ENCODE measurements around the gene WASF1. TPM values are rescaled to one million over a fixed set of nuclear protein-coding genes. Genes with fewer than 3 reads are reported as not detected.
A peak's percentile ranks its signal among the peaks of the same experiment; 100 is the strongest.

The WASF1 gene
- 14.1 and 15.8 TPM in 2 replicates for total RNA-seq
- polyA plus RNA-seq, result 23.2 and 24.6 TPM in 2 replicates

GRCh38 chr6:110179406-110180227, at the start of gene WASF1:
Gene WASF1, minus strand, starts transcription at chr6:110179670. Its CDS starts 52,069 bp downstream, at chr6:110127601.
- 2% methylated on average over 37 of the region's 62 CpGs for WGBS (ENCODE audit: low lambda C conversion rate, missing lambda C conversion rate)
- H3K4me1 ChIP-seq (ENCODE audit: insufficient read depth), result peaks cover 12% of the 10 kb centered on the region
- H3K9me3 ChIP-seq (ENCODE audit: low read depth), result no peaks in the 10 kb centered on the region
- H3K79me2 ChIP-seq, result peaks cover 81% of the 10 kb centered on the region
- H3K4me3 ChIP-seq, result peak within 1 kb of the TSS; percentile 62
- peak within 1 kb of the TSS; percentile 87 for H3K4me2 ChIP-seq
- no peaks in the 10 kb centered on the region for H3K36me3 ChIP-seq (replicated peaks; ENCODE audit: insufficient read depth, low read depth)
- peaks cover 20% of the 10 kb centered on the region for H4K20me1 ChIP-seq (ENCODE audit: insufficient read depth, poor library complexity, severe bottlenecking)
- H3K27me3 ChIP-seq, result no peaks in the 10 kb centered on the region
- H3K27ac ChIP-seq, result peak within 1 kb of the TSS; percentile 93
- TF ChIP-seq, protein P1, sequence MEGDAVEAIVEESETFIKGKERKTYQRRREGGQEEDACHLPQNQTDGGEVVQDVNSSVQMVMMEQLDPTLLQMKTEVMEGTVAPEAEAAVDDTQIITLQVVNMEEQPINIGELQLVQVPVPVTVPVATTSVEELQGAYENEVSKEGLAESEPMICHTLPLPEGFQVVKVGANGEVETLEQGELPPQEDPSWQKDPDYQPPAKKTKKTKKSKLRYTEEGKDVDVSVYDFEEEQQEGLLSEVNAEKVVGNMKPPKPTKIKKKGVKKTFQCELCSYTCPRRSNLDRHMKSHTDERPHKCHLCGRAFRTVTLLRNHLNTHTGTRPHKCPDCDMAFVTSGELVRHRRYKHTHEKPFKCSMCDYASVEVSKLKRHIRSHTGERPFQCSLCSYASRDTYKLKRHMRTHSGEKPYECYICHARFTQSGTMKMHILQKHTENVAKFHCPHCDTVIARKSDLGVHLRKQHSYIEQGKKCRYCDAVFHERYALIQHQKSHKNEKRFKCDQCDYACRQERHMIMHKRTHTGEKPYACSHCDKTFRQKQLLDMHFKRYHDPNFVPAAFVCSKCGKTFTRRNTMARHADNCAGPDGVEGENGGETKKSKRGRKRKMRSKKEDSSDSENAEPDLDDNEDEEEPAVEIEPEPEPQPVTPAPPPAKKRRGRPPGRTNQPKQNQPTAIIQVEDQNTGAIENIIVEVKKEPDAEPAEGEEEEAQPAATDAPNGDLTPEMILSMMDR (IDR thresholded peaks at IDR 0.05; ENCODE audit: poor library complexity), result no peak
- TF ChIP-seq EZH2 (IDR thresholded peaks at IDR 0.05; ENCODE audit: borderline replicate concordance), result no peak
- TF ChIP-seq EZH2phosphoT487 (IDR thresholded peaks at IDR 0.05; ENCODE audit: low read depth, severe bottlenecking, unreplicated experiment), result no peak
- peak; percentile 97 for DNase-seq (ENCODE audit: low spot score)
- H2AFZ ChIP-seq, result peak within 1 kb of the TSS; percentile 82
- no peaks in the 10 kb centered on the region for H3K9me2 ChIP-seq (replicated peaks; ENCODE audit: insufficient read depth)

GRCh38 chr6:110226261-110226660, 46.8 kb upstream of the WASF1 start:
- Histone ChIP-seq H3K9me2 (replicated peaks; ENCODE audit: insufficient read depth) (no peaks in the 10 kb centered on the region), H3K27me3 (no peaks in the 10 kb centered on the region), H4K20me1 (ENCODE audit: insufficient read depth, poor library complexity, severe bottlenecking) (no peaks in the 10 kb centered on the region), H3K79me2 (no peaks in the 10 kb centered on the region), H3K4me1 (ENCODE audit: insufficient read depth) (no peaks in the 10 kb centered on the region), H3K4me2 (no peak overlapping the region), H3K27ac (no peak overlapping the region), H3K4me3 (no peak overlapping the region), H3K36me3 (replicated peaks; ENCODE audit: insufficient read depth, low read depth) (no peaks in the 10 kb centered on the region), H3K9me3 (ENCODE audit: low read depth) (no peaks in the 10 kb centered on the region), H2AFZ (no peak overlapping the region)
- no peak for TF ChIP-seq EZH2phosphoT487 (IDR thresholded peaks at IDR 0.05; ENCODE audit: low read depth, severe bottlenecking, unreplicated experiment)
- TF ChIP-seq, protein P1 (IDR thresholded peaks at IDR 0.05; ENCODE audit: poor library complexity), result no peak
- no peak for TF ChIP-seq EZH2 (IDR thresholded peaks at IDR 0.05; ENCODE audit: borderline replicate concordance)
- WGBS (ENCODE audit: low lambda C conversion rate, missing lambda C conversion rate), result 100% methylated on average over 1 of the region's 1 CpG
- DNase-seq (ENCODE audit: low spot score), result no peak

GRCh38 chr6:110221738-110222137, 42.3 kb upstream of the WASF1 start:
- H3K27me3 ChIP-seq, result no peaks in the 10 kb centered on the region
- H3K4me1 ChIP-seq (ENCODE audit: insufficient read depth), result no peaks in the 10 kb centered on the region
- no peak for TF ChIP-seq EZH2 (IDR thresholded peaks at IDR 0.05; ENCODE audit: borderline replicate concordance)
- TF ChIP-seq, protein P1 (IDR thresholded peaks at IDR 0.05; ENCODE audit: poor library complexity), result no peak
- TF ChIP-seq EZH2phosphoT487 (IDR thresholded peaks at IDR 0.05; ENCODE audit: low read depth, severe bottlenecking, unreplicated experiment), result no peak
- H2AFZ ChIP-seq, result no peak overlapping the region
- no peak overlapping the region for H3K4me3 ChIP-seq
- H3K27ac ChIP-seq, result no peak overlapping the region
- H4K20me1 ChIP-seq (ENCODE audit: insufficient read depth, poor library complexity, severe bottlenecking), result no peaks in the 10 kb centered on the region
- H3K4me2 ChIP-seq, result no peak overlapping the region
- no peak for DNase-seq (ENCODE audit: low spot score)
- H3K9me3 ChIP-seq (ENCODE audit: low read depth), result no peaks in the 10 kb centered on the region
- no peaks in the 10 kb centered on the region for H3K79me2 ChIP-seq
- no peaks in the 10 kb centered on the region for H3K36me3 ChIP-seq (replicated peaks; ENCODE audit: insufficient read depth, low read depth)
- H3K9me2 ChIP-seq (replicated peaks; ENCODE audit: insufficient read depth), result no peaks in the 10 kb centered on the region
